ENCODE results near the gene CDC42BPA.

GRCh38 chr1:227214207-227214606 lies 104.1 kb downstream of the CDC42BPA start:
- TF ChIP-seq, protein P1, sequence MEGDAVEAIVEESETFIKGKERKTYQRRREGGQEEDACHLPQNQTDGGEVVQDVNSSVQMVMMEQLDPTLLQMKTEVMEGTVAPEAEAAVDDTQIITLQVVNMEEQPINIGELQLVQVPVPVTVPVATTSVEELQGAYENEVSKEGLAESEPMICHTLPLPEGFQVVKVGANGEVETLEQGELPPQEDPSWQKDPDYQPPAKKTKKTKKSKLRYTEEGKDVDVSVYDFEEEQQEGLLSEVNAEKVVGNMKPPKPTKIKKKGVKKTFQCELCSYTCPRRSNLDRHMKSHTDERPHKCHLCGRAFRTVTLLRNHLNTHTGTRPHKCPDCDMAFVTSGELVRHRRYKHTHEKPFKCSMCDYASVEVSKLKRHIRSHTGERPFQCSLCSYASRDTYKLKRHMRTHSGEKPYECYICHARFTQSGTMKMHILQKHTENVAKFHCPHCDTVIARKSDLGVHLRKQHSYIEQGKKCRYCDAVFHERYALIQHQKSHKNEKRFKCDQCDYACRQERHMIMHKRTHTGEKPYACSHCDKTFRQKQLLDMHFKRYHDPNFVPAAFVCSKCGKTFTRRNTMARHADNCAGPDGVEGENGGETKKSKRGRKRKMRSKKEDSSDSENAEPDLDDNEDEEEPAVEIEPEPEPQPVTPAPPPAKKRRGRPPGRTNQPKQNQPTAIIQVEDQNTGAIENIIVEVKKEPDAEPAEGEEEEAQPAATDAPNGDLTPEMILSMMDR (IDR thresholded peaks at IDR 0.05): no peak
- TF ChIP-seq ZFX (IDR thresholded peaks at IDR 0.05; ENCODE audit: borderline replicate concordance): no peak

Measured in 22Rv1 (cell line).